CD14-positive monocyte (primary cell): ENCODE data around the gene TARS3. TPM values are rescaled to one million over a fixed set of nuclear protein-coding genes. Genes with fewer than 3 reads are reported as not detected.

Experiments used
- DNase-seq, 3 donors: peaks; one replicate each; pipeline ENCODE4 v3.0.0-alpha.2; 2011 to 2022
- H2AFZ ChIP-seq: 2 replicates; pipeline ENCODE4 v1.6.0; 2012; ENCODE audit warnings: mild to moderate bottlenecking, low read depth, low read length, inconsistent platforms; ENCODE audit not compliant: insufficient read depth, poor library complexity, severe bottlenecking
- H3K27ac ChIP-seq, 2 donors: 1 replicate in 1 of 2; 2 replicates in 1 of 2; pipeline ENCODE4 v1.5.1; 2012 to 2013; ENCODE audit warnings: low read length in 2 of 2, control low read depth in 1 of 2, inconsistent platforms in 1 of 2, low read depth in 1 of 2, mild to moderate bottlenecking in 1 of 2
- H3K27me3 ChIP-seq, 2 donors: one replicate each; pipeline versions ENCODE4 v1.6.0 to v1.6.1; 2011 to 2013; ENCODE audit warnings: low read length in 2 of 2; ENCODE audit not compliant: control insufficient read depth in 2 of 2, insufficient read depth in 2 of 2
- H3K36me3 ChIP-seq, 2 donors: replicated peaks in 1 of 2; 1 replicate in 1 of 2; 2 replicates in 1 of 2; pipeline versions ENCODE4 v1.5.1 to v1.6.1; 2012 to 2013; ENCODE audit warnings: low read length in 2 of 2, control low read depth in 1 of 2, inconsistent platforms in 1 of 2, mild to moderate bottlenecking in 1 of 2; ENCODE audit not compliant: insufficient read depth in 2 of 2, control insufficient read depth in 1 of 2
- H3K4me1 ChIP-seq, 2 donors: 1 replicate in 1 of 2; 2 replicates in 1 of 2; pipeline versions ENCODE4 v1.5.1 to v1.6.1; 2012 to 2013; ENCODE audit warnings: low read length in 2 of 2, control low read depth in 1 of 2, inconsistent platforms in 1 of 2, mild to moderate bottlenecking in 1 of 2, moderate library complexity in 1 of 2; ENCODE audit not compliant: insufficient read depth in 2 of 2, control insufficient read depth in 1 of 2
- H3K4me2 ChIP-seq: replicated peaks from 2 replicates; pipeline ENCODE3; 2012; ENCODE audit warnings: low read length, moderate library complexity, mild to moderate bottlenecking; ENCODE audit not compliant: poor library complexity, severe bottlenecking; ENCODE audit errors: extremely low read depth
- H3K4me3 ChIP-seq, 3 experiments: fragments of 200-600 bp in 1 of 3; sonication (generic) in 1 of 3; replicated peaks in 1 of 3; 1 replicate in 2 of 3; 2 replicates in 1 of 3; pipeline ENCODE4 v1.5.1; 2011 to 2013; ENCODE audit warnings: low read length in 3 of 3, mild to moderate bottlenecking in 3 of 3, control low read depth in 2 of 3, low read depth in 2 of 3, inconsistent platforms in 1 of 3, moderate library complexity in 1 of 3
- H3K79me2 ChIP-seq: 2 replicates; pipeline ENCODE4 v1.6.0; 2012; ENCODE audit warnings: mild to moderate bottlenecking, control low read depth, inconsistent platforms, low read length, moderate library complexity; ENCODE audit not compliant: insufficient read depth
- H3K9ac ChIP-seq: 2 replicates; pipeline ENCODE4 v1.6.0; 2017; ENCODE audit warnings: low read length, mild to moderate bottlenecking; ENCODE audit not compliant: insufficient read depth, poor library complexity, severe bottlenecking
- H3K9me3 ChIP-seq, 2 donors: replicated peaks in 1 of 2; 1 replicate in 1 of 2; 2 replicates in 1 of 2; pipeline versions ENCODE4 v1.5.1 to v1.6.1; 2012 to 2013; ENCODE audit warnings: low read length in 2 of 2, control low read depth in 1 of 2; ENCODE audit not compliant: control insufficient read depth in 1 of 2, insufficient read depth in 1 of 2
- H4K20me1 ChIP-seq: 2 replicates; pipeline ENCODE4 v1.6.0; 2012; ENCODE audit warnings: mild to moderate bottlenecking, low read length, control low read depth, moderate library complexity; ENCODE audit not compliant: insufficient read depth
- H3K27ac Mint-ChIP-seq, 7 donors: one replicate each; pipeline ENCODE4 v1.8.0; 2020; ENCODE audit warnings: mild to moderate bottlenecking in 7 of 7, mixed read lengths in 7 of 7, moderate library complexity in 6 of 7, inconsistent platforms in 2 of 7
- H3K27me3 Mint-ChIP-seq, 3 donors: one replicate each; pipeline ENCODE4 v1.8.0; 2021 to 2022; ENCODE audit warnings: low read depth in 3 of 3, mild to moderate bottlenecking in 3 of 3, mixed read lengths in 3 of 3, moderate library complexity in 3 of 3, inconsistent platforms in 1 of 3
- H3K36me3 Mint-ChIP-seq, 2 donors: one replicate each; pipeline ENCODE4 v1.8.0; 2020; ENCODE audit warnings: mixed read lengths in 2 of 2, inconsistent platforms in 1 of 2, mild to moderate bottlenecking in 1 of 2
- H3K4me1 Mint-ChIP-seq: one replicate; pipeline ENCODE4 v1.8.0; 2020; ENCODE audit warnings: mild to moderate bottlenecking, mixed read lengths
- H3K4me3 Mint-ChIP-seq, 2 donors: one replicate each; pipeline ENCODE4 v1.8.0; 2020; ENCODE audit warnings: mild to moderate bottlenecking in 2 of 2, mixed read lengths in 2 of 2, moderate library complexity in 1 of 2
- H3K9me3 Mint-ChIP-seq, 7 donors: one replicate each; pipeline ENCODE4 v1.8.0; 2020 to 2022; ENCODE audit warnings: mixed read lengths in 7 of 7, mild to moderate bottlenecking in 6 of 7, moderate library complexity in 6 of 7, inconsistent platforms in 2 of 7
- CTCF ChIP-seq: fragments of 200-600 bp; IDR thresholded peaks from one replicate; pipeline ENCODE4 v1.8.0; 2022; ENCODE audit warnings: antibody characterized with exemption, mild to moderate bottlenecking
- WGBS: methylation state at CpG from one replicate; pipeline ENCODE4 v1.1.5; 2013; ENCODE audit warnings: missing lambda C conversion rate; ENCODE audit not compliant: insufficient coverage; 5-methylcytosine and 5-hydroxymethylcytosine counted together
- intact Hi-C, 2 donors: fragments of 100-400 bp; cut with micrococcal nuclease; formaldehyde crosslinking; loops; one replicate each; pipeline versions ENCODE4 v1.15.0 to v1.15.1; 2023
- polyA plus RNA-seq, 3 donors: library from polyadenylated mRNA; depleted of rRNA in 1 of 3; unstranded in 2 of 3; stranded (reverse) in 1 of 3; fragments of 300-500 nt in 2 of 3; fragments of >200 nt in 1 of 3; fragmentation: Illumina TruSeq in 2 of 3; gene quantifications; 1 replicate in 2 of 3; 2 replicates in 1 of 3; pipeline ENCODE4 v1.2.3, GENCODE V29; 2012 to 2021

The TARS3 gene
- polyA plus RNA-seq, 3 donors = 1.3 to 2.4 (median 1.8) TPM

- H3K27ac Mint-ChIP-seq = no peak overlapping the region
- intact Hi-C loops = no loop called here
- Histone ChIP-seq H2AFZ (no peak overlapping the region), H3K9ac (no peak overlapping the region), H3K4me1 (peaks cover 9 to 10% of the 10 kb centered on the region in 2 donors), H3K4me2 (no peak overlapping the region), H3K9me3 (peaks cover 0 to 6% of the 10 kb centered on the region in 2 donors), H3K27me3 (peaks cover 0 to 2% of the 10 kb centered on the region in 2 donors), H4K20me1 (peaks cover 4% of the 10 kb centered on the region), H3K27ac (no peak overlapping the region), H3K79me2 (no peaks in the 10 kb centered on the region), H3K36me3 (peaks cover 13 to 35% of the 10 kb centered on the region in 2 donors), H3K4me3 (no peak overlapping the region)
- no peak for TF ChIP-seq CTCF
- peaks cover 4 to 11% (median 6%) of the 10 kb centered on the region in 7 donors for H3K9me3 Mint-ChIP-seq
- DNase-seq = no peak
- peaks cover 0 to 3% (median 2%) of the 10 kb centered on the region in 3 donors for H3K27me3 Mint-ChIP-seq
- WGBS = 95% methylated on average over 2 of the region's 3 CpGs
- peaks cover 23 to 27% of the 10 kb centered on the region in 2 donors for H3K36me3 Mint-ChIP-seq
- no peak overlapping the region for H3K4me3 Mint-ChIP-seq
- peaks cover 11% of the 10 kb centered on the region for H3K4me1 Mint-ChIP-seq
These were observed 5.4 kb downstream of the TARS3 start for GRCh38 chr15:101718896-101719295.

DNA sequence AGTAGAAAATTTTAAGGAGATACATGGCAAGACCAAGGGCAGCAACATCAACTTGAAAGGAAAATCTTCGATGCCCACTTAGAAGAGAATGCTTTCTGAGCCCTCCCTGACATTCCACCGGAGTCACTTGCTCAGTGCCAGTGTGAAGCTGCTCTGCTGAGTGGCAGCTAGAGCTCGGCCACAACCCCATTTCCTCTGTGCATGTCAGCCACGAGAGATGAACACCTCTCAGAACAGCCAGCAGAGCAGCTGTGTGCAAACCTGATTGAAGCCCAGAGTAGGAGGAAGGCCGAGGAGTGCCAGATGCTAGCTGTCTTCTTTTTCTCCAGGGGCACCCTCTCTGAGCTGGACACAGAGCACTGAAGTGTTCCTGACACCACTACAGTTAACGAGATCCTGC, 12.2 kb downstream of the TARS3 start:
- Histone ChIP-seq H3K4me2 (no peak overlapping the region), H3K9me3 (no peaks in the 10 kb centered on the region), H3K9ac (no peak overlapping the region), H3K36me3 (peaks cover 0 to 26% of the 10 kb centered on the region in 2 donors), H4K20me1 (no peaks in the 10 kb centered on the region), H3K4me3 (no peak overlapping the region), H3K27me3 (no peaks in the 10 kb centered on the region), H2AFZ (no peak overlapping the region), H3K79me2 (no peaks in the 10 kb centered on the region), H3K27ac (no peak overlapping the region), H3K4me1 (no peaks in the 10 kb centered on the region)
- intact Hi-C loops = no loop called here
- H3K4me3 Mint-ChIP-seq = no peak overlapping the region
- 100% methylated on average over 5 of the region's 6 CpGs for WGBS
- no peaks in the 10 kb centered on the region for H3K27me3 Mint-ChIP-seq
- H3K4me1 Mint-ChIP-seq = no peaks in the 10 kb centered on the region
- peaks cover 39 to 41% of the 10 kb centered on the region in 2 donors for H3K36me3 Mint-ChIP-seq
- H3K9me3 Mint-ChIP-seq = no peaks in the 10 kb centered on the region
- TF ChIP-seq CTCF = no peak
- DNase-seq = no peak
- no peak overlapping the region for H3K27ac Mint-ChIP-seq
